ENCODE measurements around the gene OR5B2. TPM values are rescaled to one million over a fixed set of nuclear protein-coding genes. Genes with fewer than 3 reads are reported as not detected.

The OR5B2 gene
- total RNA-seq, 1 donor from 2014 or later = not detected

Other genes with a start within 250 kb of the OR5B2 start
- gene OR9Q2, start 239.1 kb downstream of the OR5B2 start, total RNA-seq = under 0.01 TPM
- not detected for gene OR1S2, start 224.0 kb downstream of the OR5B2 start, total RNA-seq
- gene OR1S1, start 215.4 kb downstream of the OR5B2 start, total RNA-seq = 0.52 TPM
- not detected for gene OR10Q1, start 199.2 kb downstream of the OR5B2 start, total RNA-seq
- gene OR10W1, start 159.9 kb downstream of the OR5B2 start, total RNA-seq = not detected
- not detected for gene OR5B17, start 69.1 kb downstream of the OR5B2 start, total RNA-seq
- not detected for gene OR5B3, start 21.2 kb downstream of the OR5B2 start, total RNA-seq
- gene OR5B12, start 14.1 kb upstream of the OR5B2 start, total RNA-seq = not detected
- gene OR5B21, start 80.0 kb upstream of the OR5B2 start, total RNA-seq = not detected
- gene LPXN, start 147.7 kb upstream of the OR5B2 start, total RNA-seq = 4.2 TPM
- 27.7 TPM for gene ZFP91, start 150.9 kb upstream of the OR5B2 start, total RNA-seq
- gene CNTF, start 194.5 kb upstream of the OR5B2 start, total RNA-seq = 1.6 TPM

Data from skeletal muscle tissue (tissue), 1 donor.